Stimulated activated naive CD8-positive, alpha-beta T cell treated with anti-CD3 and anti-CD28 coated beads, Interleukin-15, Interleukin-2, amounts not matched to agents 100 U/mL and 50 U/mL, for 24 hours (primary cell): ENCODE measurements around the gene ORAI2.
A peak's percentile ranks its signal among the peaks of the same experiment; 100 is the strongest.
"Not testable (repeated sequence)": the region's sequence is repeated elsewhere in the genome, so short reads cannot be mapped to it uniquely, and the experiment has no call there.

Experiments used
- ATAC-seq: fragments of 150-1000 bp; cut with Tn5 transposase; one replicate; pipeline ENCODE4 v1.10.0; 2021
- DNase-seq: peaks from one replicate; pipeline ENCODE4 v3.0.0; 2021

The ORAI2 gene

GRCh38 chr7:102469972-102470825 is 36.8 kb downstream of the ORAI2 start:
- DNase-seq, result peak; percentile 5
- no peak for ATAC-seq

- ATAC-seq, result no peak
These were observed 38.4 kb downstream of the ORAI2 start for GRCh38 chr7:102471791-102472125.

GRCh38 chr7:102472126-102473041 is 39.0 kb downstream of the ORAI2 start:
- peak; percentile 7 for DNase-seq

More at GRCh38 chr7:102471791-102472125, 38.4 kb downstream of the ORAI2 start:
- DNase-seq, result peak; percentile 3

GRCh38 chr7:102473271-102473991 is 40.1 kb downstream of the ORAI2 start:
- ATAC-seq, result no peak

More at GRCh38 chr7:102472126-102473041, 39.0 kb downstream of the ORAI2 start:
- ATAC-seq, result no peak

GRCh38 chr7:102474116-102474515 is 40.7 kb downstream of the ORAI2 start:
- DNase-seq, result peak; percentile 1
- ATAC-seq, result not testable (repeated sequence)

More at GRCh38 chr7:102473271-102473991, 40.1 kb downstream of the ORAI2 start:
- peak; percentile 2 for DNase-seq

GRCh38 chr7:102474736-102475435 is 41.5 kb downstream of the ORAI2 start:
- ATAC-seq, DNase-seq: not testable (repeated sequence)

GRCh38 chr7:102478314-102479208 is 45.2 kb downstream of the ORAI2 start, which contains the start of gene POLR2J:
POLR2J (minus strand) TSS chr7:102478922; CDS start chr7:102478860, 62 bp downstream.
- peak; percentile 86 for DNase-seq
- peak; percentile 88 for ATAC-seq

- peak; percentile 21 for ATAC-seq
- DNase-seq, result not testable (repeated sequence)
These were observed 45.8 kb downstream of the ORAI2 start for GRCh38 chr7:102479209-102479584.

GRCh38 chr7:102479982-102480637 is 46.7 kb downstream of the ORAI2 start:
- ATAC-seq, result not testable (repeated sequence)
- peak; percentile 55 for DNase-seq

GRCh38 chr7:102481962-102482361 is 48.6 kb downstream of the ORAI2 start:
- not testable (repeated sequence) for DNase-seq, ATAC-seq

- DNase-seq, ATAC-seq: not testable (repeated sequence)
These were observed 50.9 kb downstream of the ORAI2 start for GRCh38 chr7:102484317-102484716.

- DNase-seq (peak; percentile 77), ATAC-seq (peak; percentile 75)
These were observed 57.2 kb downstream of the ORAI2 start for GRCh38 chr7:102490529-102491075.

- peak; percentile 41 for ATAC-seq
- DNase-seq, result not testable (repeated sequence)
These were observed 60.0 kb downstream of the ORAI2 start for GRCh38 chr7:102493220-102493935.

GRCh38 chr7:102494026-102494425 is 60.7 kb downstream of the ORAI2 start:
- not testable (repeated sequence) for DNase-seq, ATAC-seq

- not testable (repeated sequence) for DNase-seq
- peak; percentile 77 for ATAC-seq
These were observed 61.2 kb downstream of the ORAI2 start for GRCh38 chr7:102494473-102495149.

GRCh38 chr7:102496861-102497260 is 63.5 kb downstream of the ORAI2 start:
- not testable (repeated sequence) for DNase-seq, ATAC-seq

- not testable (repeated sequence) for DNase-seq, ATAC-seq
These were observed 63.9 kb downstream of the ORAI2 start for GRCh38 chr7:102497308-102497707.

GRCh38 chr7:102498321-102498720 is 64.9 kb downstream of the ORAI2 start:
- not testable (repeated sequence) for ATAC-seq, DNase-seq
